Measurements from ENCODE around the gene SLA2. TPM values are rescaled to one million over a fixed set of nuclear protein-coding genes. Genes with fewer than 3 reads are reported as not detected.

Gene SLA2
- total and polyA plus RNA-seq, 2 of the 8 experiments (the other 6 are each of a cell fraction or from before 2014, with no cell fraction given) = 0.18 TPM; not detected in 1

DNA sequence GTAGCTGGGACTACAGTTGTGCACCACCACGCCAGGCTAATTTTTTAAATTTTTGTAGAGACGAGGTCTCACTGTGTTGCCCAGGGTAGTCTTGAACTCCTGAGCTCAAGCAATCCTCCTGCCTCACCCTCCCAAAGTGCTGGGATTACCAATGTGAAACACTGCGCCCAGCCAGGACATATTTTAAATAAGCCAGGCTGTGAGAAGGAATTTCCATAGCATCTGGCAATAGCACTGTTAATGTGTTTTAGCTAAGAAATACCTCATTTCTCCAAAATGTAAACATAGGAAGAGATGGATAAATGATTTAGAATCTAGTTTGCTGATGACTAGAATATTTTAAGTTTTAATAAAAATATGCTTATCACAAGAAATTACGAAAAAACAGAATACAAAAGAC is 27.0 kb upstream of the SLA2 start:
- Histone ChIP-seq H2AK5ac (ENCODE audit: low read depth, low read length) (no peak overlapping the region), H3K4me1 (replicated peaks in 1 of 4; ENCODE audit: control insufficient read depth in 3 of 4, insufficient read depth in 4 of 4, low read length in 3 of 4) (peaks cover 0 to 5% (median 2%) of the 10 kb centered on the region in 4 experiments; a peak in 4 of 7 replicates), H3K79me2 (ENCODE audit: control insufficient read depth in 1 of 2, insufficient read depth in 2 of 2, low read length in 2 of 2) (no peaks in the 10 kb centered on the region), H4K5ac (ENCODE audit: insufficient read length, low read depth, low read length) (no peak overlapping the region), H3K14ac (ENCODE audit: insufficient read length) (no peak overlapping the region), H3K36me3 (ENCODE audit: control insufficient read depth in 2 of 4, insufficient read depth in 4 of 4, low read length in 3 of 4) (no peaks in the 10 kb centered on the region; a peak in 1 of 8 replicates), H3K79me1 (ENCODE audit: low read depth, low read length) (no peaks in the 10 kb centered on the region; the same call in 1 of the 2 replicates), H4K20me1 (replicated peaks in 1 of 2; ENCODE audit: control insufficient read depth in 1 of 2, insufficient read depth in 2 of 2, low read length in 2 of 2) (no peaks in the 10 kb centered on the region), H3K56ac (replicated peaks; ENCODE audit: insufficient read length, low read depth, low read length) (no peak overlapping the region), H3K27ac (ENCODE audit: low read depth, low read length) (no peak overlapping the region), H3K27me3 (replicated peaks in 1 of 4; ENCODE audit: control insufficient read depth in 3 of 4, extremely low read depth in 1 of 4, insufficient read depth in 3 of 4, low read length in 3 of 4) (no peaks in the 10 kb centered on the region), H3K4me2 (ENCODE audit: insufficient read depth in 1 of 2, low read depth in 2 of 2, low read length in 2 of 2) (no peak overlapping the region), H2AFZ (ENCODE audit: low read length) (no peak overlapping the region), H2BK120ac (replicated peaks; ENCODE audit: low read depth, low read length) (no peak overlapping the region), H3K4me3 (ENCODE audit: extremely low read depth in 1 of 4, insufficient read depth in 2 of 4, low read depth in 3 of 4, low read length in 4 of 4) (no peak overlapping the region), H3K23me2 (ENCODE audit: low read depth, low read length) (peaks cover 3% of the 10 kb centered on the region; the same call in 1 of the 2 replicates), H3K4ac (replicated peaks; ENCODE audit: insufficient read length, low read depth, low read length) (no peak overlapping the region), H3K9me3 (ENCODE audit: insufficient read depth in 2 of 2, low read depth in 1 of 2, low read length in 1 of 2) (no peaks in the 10 kb centered on the region), H4K8ac (ENCODE audit: extremely low read depth, insufficient read depth, low read length) (no peak overlapping the region), H2BK20ac (ENCODE audit: low read length) (no peak overlapping the region), H3K9ac (replicated peaks in 1 of 4; ENCODE audit: extremely low read depth in 1 of 4, low read depth in 3 of 4, low read length in 3 of 4) (no peak overlapping the region), H3K23ac (ENCODE audit: insufficient read length) (no peak overlapping the region), H2BK12ac (ENCODE audit: low read depth, low read length) (no peak overlapping the region), H4K91ac (replicated peaks; ENCODE audit: insufficient read length, low read length) (no peak overlapping the region), H3K18ac (ENCODE audit: extremely low read depth, low read length) (no peak overlapping the region), H2BK5ac (ENCODE audit: low read depth, low read length) (no peak overlapping the region), H2BK15ac (ENCODE audit: low read length) (no peak overlapping the region)
- ChIA-PET POLR2A (ENCODE audit: partially characterized antibody) (interaction anchor here (0.8 kb wide), 1 partner anchor 27 kb away, joined by 4 read pairs; the partner anchor contains the start of gene SLA2), CTCF (ENCODE audit: partially characterized antibody) (interaction anchor here (0.6 to 2.6 kb wide), 4 partner anchors 25 to 82 kb away, joined by 3 to 8 read pairs (median 4); no protein-coding TSS in a partner anchor)
- no peak for DNase-seq (ENCODE audit: low read depth in 1 of 2, low spot score in 2 of 2)
- FAIRE-seq = no peak
- WGBS, 2 experiments (ENCODE audit: extremely low coverage in 1 of 2, insufficient coverage in 1 of 2, insufficient read length in 1 of 2, insufficient replicate concordance in 2 of 2, low coverage in 1 of 2, low lambda C conversion rate in 2 of 2, missing lambda C conversion rate in 1 of 2) = 93% methylated on average over 4 of the region's 4 CpGs; no CpG with 5 or more reads in 1 of the 2 experiments
- TF ChIP-seq RXRA (IDR thresholded peaks at IDR 0.05; ENCODE audit: insufficient read depth, low read depth, low read length) = no peak
- TF ChIP-seq EP300 (IDR thresholded peaks at IDR 0.05; ENCODE audit: borderline replicate concordance in 1 of 2, low read depth in 2 of 2, low read length in 2 of 2) = no peak
- TF ChIP-seq TAF7 (optimal IDR thresholded peaks at IDR 0.05; ENCODE audit: borderline replicate concordance, low read depth, low read length) = no peak
- no peak for TF ChIP-seq BACH1 (IDR thresholded peaks at IDR 0.05; ENCODE audit: low read length)
- no peak for TF ChIP-seq POU5F1 (IDR thresholded peaks at IDR 0.05; ENCODE audit: low read depth, low read length)
- no peak for TF ChIP-seq NRF1 (IDR thresholded peaks at IDR 0.05; ENCODE audit: low read depth, low read length)
- TF ChIP-seq CTBP2 (IDR thresholded peaks at IDR 0.05; ENCODE audit: borderline replicate concordance, insufficient read depth, insufficient read length, low read length) = no peak
- TF ChIP-seq CBX5 (IDR thresholded peaks at IDR 0.05; ENCODE audit: low read depth, low read length) = no peak
- TF ChIP-seq BRCA1 (IDR thresholded peaks at IDR 0.05; ENCODE audit: low read depth, low read length) = no peak
- TF ChIP-seq CEBPB (IDR thresholded peaks at IDR 0.05; ENCODE audit: low read depth, low read length) = no peak
- no peak for TF ChIP-seq RFX5 (IDR thresholded peaks at IDR 0.05; ENCODE audit: borderline replicate concordance, low read depth, low read length)
- no peak for TF ChIP-seq HDAC2 (IDR thresholded peaks at IDR 0.05; ENCODE audit: borderline replicate concordance in 1 of 2, low read depth in 2 of 2, low read length in 2 of 2)
- TF ChIP-seq PHF8 (conservative IDR thresholded peaks at IDR 0.05; ENCODE audit: low read depth, low read length) = no peak
- no peak for TF ChIP-seq POLR2AphosphoS5 (IDR thresholded peaks at IDR 0.05; ENCODE audit: low read depth, low read length)
